ENCODE results near the gene GATA6.

DNA sequence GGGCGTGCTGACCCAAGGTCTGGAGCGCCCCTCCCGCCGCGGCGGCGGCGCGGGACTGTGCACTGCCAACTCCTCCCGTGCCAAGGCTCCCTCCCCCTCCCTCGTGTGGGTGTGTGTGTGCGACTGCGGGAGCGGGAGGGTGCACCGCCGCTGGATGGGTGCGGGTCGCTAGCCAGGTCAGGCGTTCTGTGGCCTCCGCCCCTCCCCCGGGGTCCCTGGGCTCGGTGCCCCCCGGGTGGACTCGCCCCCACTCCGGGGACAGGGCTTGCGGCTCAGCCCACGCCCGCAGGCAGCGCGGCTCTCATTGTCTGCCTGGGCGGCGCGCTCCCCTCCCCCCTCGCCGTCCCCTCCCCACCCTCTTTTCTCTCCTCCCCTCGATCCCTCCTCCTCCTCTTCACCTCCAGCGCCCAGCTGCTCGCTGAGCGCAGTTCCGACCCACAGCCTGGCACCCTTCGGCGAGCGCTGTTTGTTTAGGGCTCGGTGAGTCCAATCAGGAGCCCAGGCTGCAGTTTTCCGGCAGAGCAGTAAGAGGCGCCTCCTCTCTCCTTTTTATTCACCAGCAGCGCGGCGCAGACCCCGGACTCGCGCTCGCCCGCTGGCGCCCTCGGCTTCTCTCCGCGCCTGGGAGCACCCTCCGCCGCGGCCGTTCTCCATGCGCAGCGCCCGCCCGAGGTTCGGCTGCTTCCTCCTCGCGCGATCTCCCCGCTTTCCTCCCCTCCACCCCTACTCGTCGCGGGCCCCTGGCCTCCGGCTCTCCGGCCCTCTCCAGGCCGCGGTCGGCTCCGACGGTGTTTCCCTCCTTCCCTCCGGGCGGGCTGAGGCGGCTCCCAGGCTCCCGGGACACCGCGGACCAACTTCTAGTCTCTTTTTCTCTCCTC, at the start of gene GATA6:
- TF ChIP-seq, protein P1, sequence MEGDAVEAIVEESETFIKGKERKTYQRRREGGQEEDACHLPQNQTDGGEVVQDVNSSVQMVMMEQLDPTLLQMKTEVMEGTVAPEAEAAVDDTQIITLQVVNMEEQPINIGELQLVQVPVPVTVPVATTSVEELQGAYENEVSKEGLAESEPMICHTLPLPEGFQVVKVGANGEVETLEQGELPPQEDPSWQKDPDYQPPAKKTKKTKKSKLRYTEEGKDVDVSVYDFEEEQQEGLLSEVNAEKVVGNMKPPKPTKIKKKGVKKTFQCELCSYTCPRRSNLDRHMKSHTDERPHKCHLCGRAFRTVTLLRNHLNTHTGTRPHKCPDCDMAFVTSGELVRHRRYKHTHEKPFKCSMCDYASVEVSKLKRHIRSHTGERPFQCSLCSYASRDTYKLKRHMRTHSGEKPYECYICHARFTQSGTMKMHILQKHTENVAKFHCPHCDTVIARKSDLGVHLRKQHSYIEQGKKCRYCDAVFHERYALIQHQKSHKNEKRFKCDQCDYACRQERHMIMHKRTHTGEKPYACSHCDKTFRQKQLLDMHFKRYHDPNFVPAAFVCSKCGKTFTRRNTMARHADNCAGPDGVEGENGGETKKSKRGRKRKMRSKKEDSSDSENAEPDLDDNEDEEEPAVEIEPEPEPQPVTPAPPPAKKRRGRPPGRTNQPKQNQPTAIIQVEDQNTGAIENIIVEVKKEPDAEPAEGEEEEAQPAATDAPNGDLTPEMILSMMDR (IDR thresholded peaks at IDR 0.05 in 2 of 3, conservative IDR thresholded peaks at IDR 0.05 in 1 of 3; ENCODE audit: control insufficient read depth in 2 of 3, extremely low read depth in 1 of 3, insufficient read depth in 1 of 3, low read depth in 3 of 3, low read length in 3 of 3): peak in 2 of 3 experiments; percentile 12 to 17; a peak in 1 of 6 replicates
- TF ChIP-seq FOXM1 (IDR thresholded peaks at IDR 0.05; ENCODE audit: low read depth, low read length): no peak
- no peak for TF ChIP-seq POLR2AphosphoS5 (IDR thresholded peaks at IDR 0.05; ENCODE audit: low read length)
- TF ChIP-seq, protein P2, sequence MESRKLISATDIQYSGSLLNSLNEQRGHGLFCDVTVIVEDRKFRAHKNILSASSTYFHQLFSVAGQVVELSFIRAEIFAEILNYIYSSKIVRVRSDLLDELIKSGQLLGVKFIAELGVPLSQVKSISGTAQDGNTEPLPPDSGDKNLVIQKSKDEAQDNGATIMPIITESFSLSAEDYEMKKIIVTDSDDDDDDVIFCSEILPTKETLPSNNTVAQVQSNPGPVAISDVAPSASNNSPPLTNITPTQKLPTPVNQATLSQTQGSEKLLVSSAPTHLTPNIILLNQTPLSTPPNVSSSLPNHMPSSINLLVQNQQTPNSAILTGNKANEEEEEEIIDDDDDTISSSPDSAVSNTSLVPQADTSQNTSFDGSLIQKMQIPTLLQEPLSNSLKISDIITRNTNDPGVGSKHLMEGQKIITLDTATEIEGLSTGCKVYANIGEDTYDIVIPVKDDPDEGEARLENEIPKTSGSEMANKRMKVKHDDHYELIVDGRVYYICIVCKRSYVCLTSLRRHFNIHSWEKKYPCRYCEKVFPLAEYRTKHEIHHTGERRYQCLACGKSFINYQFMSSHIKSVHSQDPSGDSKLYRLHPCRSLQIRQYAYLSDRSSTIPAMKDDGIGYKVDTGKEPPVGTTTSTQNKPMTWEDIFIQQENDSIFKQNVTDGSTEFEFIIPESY (IDR thresholded peaks at IDR 0.05): no peak
- TF ChIP-seq JUNB (IDR thresholded peaks at IDR 0.05): no peak

Measured in GM12878 (cell line).